ENCODE measurements around the gene ZNF329.

Gene ZNF329

GRCh38 chr19:58118979-58119733 lies 31.4 kb downstream of the ZNF329 start:
- no peak for DNase-seq

DNA sequence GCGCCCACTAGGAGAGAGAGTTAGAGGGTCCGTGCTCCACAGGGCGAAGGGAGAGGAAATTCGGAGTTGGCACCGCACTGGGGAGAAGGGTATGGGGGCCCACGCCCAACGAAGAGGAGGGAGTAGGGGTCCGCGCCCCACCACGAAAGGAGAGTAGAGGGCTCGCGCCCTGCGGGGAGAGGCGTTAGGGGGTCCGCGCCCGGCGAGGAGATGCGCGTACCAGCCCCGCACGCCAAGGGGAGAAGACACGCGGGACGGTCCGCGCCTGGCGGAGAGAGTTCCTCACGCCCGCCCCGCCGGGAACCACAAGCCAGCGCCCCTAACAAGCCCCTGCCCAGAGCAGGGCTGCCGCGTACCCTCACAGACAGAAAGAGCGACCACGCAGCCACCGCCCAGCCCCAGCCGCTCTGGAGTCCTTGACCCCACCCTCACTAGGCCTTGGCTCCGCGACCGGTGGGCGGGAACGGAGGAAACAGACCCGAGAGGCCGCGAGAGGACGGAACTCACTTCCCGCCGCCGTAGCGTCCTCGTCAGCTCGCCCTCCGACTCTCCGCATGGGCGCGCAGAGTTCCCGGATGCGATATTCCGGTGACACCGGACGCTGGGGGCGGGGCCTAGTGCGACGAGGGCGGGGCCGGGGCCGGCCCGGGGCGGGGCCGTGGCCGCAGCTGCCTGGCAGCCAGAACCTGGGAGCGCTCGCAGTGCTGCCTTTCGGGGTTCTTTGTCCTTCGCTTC lies 32.6 kb downstream of the ZNF329 start:
- no peak for DNase-seq

GRCh38 chr19:58108546-58108817 lies 42.1 kb downstream of the ZNF329 start:
- DNase-seq, result no peak

DNA sequence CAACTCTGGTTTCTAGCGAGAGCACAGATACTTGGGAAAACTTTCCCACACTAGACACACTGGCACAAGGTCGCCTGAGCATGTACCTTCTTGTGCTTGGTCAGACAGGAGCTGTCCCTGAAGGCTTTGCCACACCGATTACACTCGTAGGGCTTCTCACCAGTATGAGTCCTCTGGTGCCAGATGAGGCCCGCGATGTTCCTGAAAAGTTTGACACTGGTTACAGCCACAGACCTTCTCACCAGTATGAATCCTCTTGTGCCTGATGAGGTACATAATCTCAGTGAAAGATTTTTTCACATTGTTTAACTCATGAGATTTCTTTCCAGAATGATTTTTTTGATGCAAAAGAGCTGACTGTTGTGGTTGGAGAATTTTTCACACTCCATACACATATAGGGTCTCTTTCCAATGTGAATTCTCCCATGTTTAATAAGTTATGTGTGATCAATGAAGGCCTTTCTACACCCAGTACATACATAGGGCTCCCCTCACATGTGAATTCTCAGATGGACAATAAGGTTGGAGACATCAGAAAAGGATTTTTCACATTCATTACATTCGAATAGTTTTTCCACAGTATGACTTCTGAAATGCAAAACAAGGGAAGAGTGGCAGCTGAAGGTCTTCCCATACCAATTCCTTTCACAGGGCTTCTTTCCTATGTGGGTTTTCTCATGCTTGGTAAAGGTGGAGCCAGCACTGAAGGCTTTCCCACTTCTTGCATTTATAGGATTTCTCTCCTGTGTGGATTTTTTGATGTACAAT lies 42.6 kb downstream of the ZNF329 start:
- no peak for DNase-seq

DNA sequence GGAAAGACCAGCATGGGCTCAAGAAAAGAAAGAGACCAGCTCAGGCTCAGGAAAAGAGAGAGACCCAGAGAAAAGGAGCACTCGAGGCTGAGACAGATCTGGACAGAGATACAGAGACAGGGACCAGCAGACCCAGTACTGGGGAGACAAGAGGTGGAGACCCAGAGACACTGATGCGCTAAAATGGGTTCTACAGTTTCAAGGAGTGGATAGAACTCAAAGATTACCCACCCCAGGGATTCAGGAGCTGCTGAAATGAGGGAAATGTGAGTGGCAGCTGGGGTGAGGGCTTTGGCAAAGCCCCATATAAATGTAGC lies 51.9 kb downstream of the ZNF329 start:
- no peak for DNase-seq

DNA sequence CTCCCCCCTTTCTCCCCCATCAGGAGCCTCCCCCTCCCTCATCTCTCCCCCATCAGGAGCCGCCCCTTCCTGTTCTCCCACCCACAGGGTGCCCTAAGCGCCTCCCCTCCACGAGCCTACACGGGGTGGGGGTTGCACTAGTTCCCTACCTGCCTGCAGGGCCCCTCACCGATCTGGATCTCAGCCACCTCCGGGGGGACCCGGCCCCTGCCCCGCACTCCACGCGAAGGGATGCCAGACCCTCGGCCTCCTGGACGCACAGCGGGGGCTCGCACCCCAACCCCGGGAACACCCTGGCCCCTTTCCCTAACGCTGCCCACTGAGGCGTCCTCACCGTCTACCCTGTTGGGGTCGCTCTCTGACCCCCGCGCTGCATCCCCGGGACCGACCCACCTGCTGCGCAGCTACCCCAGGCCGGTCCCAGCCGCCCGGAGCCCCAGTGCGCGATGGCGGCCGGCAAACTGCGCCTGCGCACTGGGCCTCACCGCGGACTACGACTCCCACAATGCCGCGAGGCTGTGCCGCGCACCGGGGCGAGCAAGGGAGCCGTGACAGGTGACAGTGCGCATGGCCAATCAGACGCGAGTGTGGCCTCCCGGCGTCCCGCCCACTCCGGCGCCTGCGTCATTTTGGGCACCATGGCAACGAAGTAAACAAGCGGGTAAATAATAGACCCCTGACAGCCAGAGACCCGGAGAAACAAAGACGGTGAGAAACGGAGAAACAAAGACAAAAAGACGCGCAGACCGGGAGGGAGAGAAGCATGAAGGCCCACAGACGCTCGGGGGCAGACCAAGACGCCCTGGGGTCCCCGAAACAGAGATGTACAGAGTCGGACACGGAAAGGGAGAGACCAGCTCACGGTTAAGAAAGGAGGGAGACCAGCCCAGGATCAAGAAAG lies 52.6 kb downstream of the ZNF329 start, which contains the start of gene ZSCAN18:
Gene ZSCAN18 (minus strand): TSS at position 451 of the 901 bp plus-strand sequence. CDS start 7,964 bp downstream, outside the sequence.
- peak; percentile 95 for DNase-seq

DNA sequence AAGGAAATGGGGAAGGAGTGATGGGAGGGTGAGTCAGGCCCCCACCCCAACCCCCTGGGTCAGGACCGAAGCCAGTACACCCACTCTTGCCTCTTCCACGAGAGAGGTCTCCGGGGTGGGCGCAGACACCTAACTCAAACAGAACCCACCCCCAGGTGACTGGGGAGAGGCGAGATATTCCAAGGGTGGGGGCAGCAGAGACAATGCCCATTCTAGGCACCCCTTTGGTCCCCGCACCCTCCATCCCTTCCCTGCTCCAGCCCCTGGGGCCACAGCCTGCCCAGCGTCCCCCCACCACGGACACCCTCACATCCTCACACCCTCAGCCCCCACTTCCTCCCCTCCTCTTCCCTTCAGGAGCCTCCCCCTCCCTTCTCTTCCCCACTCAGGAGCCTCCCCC lies 53.2 kb downstream of the ZNF329 start:
- DNase-seq, result no peak

GRCh38 chr19:58096884-58097283 lies 53.7 kb downstream of the ZNF329 start:
- no peak for DNase-seq

- DNase-seq, result no peak
Measured at GRCh38 chr19:58095328-58095727, 55.3 kb downstream of the ZNF329 start.

DNA sequence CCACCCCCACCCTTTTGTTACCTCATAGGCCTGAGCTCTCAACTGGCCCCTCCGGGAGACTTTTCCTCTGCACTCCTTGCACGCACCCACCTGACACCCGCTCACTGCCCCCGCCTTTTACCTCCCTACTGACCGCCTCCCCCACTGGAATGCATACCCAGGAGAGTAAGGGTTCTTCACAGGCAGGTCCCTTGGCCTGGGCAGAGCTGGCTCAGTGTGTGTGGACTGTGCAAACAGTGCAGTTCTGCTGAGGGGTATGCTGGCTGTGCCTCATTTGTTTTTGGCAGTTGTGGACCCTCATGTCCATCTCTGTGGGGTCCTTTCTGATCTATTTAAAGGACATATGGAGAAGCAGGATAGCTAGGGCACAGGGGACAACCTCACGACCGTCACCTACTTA lies 57.5 kb downstream of the ZNF329 start:
- DNase-seq, result no peak

- DNase-seq, result no peak
Measured at GRCh38 chr19:58091251-58091995, 59.2 kb downstream of the ZNF329 start.

DNA sequence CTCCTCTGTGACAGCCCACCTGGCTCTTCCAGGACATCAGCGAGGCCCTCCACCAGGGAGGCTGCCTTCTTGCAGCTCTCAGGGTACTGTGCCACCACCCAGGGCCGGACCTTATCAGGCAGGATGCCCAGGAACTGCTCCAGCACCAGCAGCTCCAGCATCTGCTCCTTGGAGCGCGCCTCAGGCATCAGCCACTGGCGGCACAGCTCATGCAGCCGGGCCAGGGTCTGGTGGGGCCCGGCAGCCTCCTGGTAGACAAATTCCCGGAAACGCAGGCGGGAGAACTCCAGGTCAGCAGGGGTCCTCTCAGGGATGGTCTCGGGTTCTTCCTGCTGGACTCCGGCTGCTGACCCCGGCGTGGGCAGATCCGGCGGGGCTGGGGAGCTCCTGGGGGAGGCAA lies 60.7 kb downstream of the ZNF329 start:
- no peak for DNase-seq

- no peak for DNase-seq
Measured at GRCh38 chr19:58088521-58089052, 62.0 kb downstream of the ZNF329 start.

GRCh38 chr19:58086825-58087710 lies 63.5 kb downstream of the ZNF329 start:
- DNase-seq, result no peak

DNA sequence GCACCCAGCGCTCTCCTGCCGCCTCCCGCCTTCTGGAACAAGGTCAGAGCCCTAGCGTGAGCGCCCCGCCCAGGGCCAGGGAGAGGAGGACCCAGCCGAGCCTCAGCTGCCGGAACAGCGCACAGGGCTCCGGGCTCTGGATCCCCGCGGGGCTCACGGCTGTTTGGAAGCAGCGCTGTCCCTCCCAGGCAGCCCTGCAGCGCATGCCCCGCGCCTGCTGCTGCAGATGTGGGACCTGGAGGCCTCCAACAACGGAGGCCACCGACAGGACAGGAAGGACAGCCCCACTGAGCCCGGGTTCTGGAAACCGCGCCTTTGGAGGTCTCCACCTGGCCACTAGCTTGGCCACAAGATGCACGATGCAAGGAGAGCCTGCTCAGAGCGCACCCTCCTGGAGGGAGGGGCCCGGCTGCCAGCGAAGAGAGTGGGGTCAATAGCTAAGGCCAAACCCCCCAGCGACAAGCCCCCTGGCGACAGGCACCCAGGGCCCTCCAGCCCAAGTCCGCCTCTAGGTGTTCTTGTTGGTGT lies 65.2 kb downstream of the ZNF329 start:
- DNase-seq, result no peak

DNA sequence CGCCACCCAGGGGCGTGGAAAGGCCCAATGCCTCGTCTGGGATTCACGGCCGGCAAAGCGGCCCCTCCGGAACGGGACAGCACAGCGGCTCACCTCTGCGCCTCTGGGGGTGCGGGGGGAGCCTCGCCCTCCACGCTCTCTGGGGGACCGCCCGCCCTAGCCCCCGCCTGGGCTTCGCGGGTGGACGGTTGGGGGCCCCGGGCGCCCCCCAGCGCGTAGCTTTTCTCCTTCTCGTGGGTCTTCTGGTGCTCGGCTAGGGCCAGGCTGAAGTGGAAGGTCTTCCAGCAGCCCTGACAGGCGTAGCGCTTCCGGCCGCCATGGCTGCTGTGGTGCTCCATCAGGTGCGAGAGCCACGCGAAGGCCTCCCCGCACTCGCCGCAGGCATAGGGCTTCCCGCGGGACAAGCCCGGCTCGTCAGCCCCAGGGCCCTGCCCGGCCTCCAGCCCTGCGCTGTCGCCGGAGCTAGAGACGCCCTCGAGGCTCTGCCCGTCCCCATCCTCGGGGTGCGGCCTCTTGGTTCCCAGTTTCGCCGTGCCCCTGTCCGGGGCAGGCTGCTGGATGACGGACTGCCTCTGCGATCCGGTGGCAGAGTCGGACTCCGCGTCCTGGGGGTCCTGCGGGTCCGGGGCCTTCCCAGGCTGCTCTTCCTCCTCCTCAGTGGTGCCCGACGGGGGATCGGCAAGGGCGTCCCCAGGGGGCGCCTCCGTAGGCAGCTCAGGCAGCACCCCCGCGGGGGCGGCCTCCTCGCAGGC lies 65.8 kb downstream of the ZNF329 start:
- no peak for DNase-seq

- DNase-seq, result no peak
Measured at GRCh38 chr19:58083021-58083420, 67.6 kb downstream of the ZNF329 start.

DNA sequence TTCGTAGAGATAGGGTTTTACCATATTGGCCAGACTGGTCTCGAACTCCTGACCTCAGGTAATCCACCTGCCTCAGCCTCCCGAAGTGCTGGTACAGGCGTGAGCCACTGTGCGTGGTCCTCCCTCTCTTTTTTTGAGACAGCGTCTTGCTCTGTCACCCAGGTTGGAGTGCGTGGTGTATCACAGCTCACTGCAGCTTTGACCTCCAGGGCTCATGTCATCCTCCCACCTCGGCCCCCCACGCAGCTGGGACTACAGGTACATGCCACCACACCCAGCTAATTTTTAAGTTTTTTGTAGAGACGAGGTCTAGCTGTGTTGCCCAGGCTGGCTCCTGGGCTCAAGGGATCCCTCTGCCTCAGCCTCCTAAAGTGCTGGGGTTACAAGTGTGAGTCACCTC lies 70.8 kb downstream of the ZNF329 start:
- no peak for DNase-seq

Data from fibroblast of skin of abdomen (primary cell).